Vagina (tissue), 2 donors: ENCODE measurements around the gene KIR2DL1.

Experiments used
- POLR2A ChIP-seq, 2 donors: fragments of 450-650 bp; IDR thresholded peaks; one replicate each; pipeline ENCODE4 v1.6.1; 2017; ENCODE audit warnings: antibody characterized with exemption in 2 of 2, mild to moderate bottlenecking in 2 of 2, moderate library complexity in 2 of 2
- POLR2AphosphoS5 ChIP-seq, 2 donors: sonication (generic); formaldehyde crosslinking; IDR thresholded peaks; one replicate each; pipeline ENCODE4 v1.9.0; 2017; ENCODE audit warnings: antibody characterized with exemption in 2 of 2, mild to moderate bottlenecking in 2 of 2, low read depth in 1 of 2; ENCODE audit not compliant: insufficient read depth in 1 of 2
- TF ChIP-seq, protein P1 (sequence below), 3 experiments: fragments of 450-650 bp in 2 of 3; fragments of 200-600 bp in 1 of 3; sonication (generic) in 1 of 3; IDR thresholded peaks; one replicate each; pipeline ENCODE4 v1.5.1; 2017 to 2019; ENCODE audit warnings: antibody characterized with exemption in 3 of 3, mild to moderate bottlenecking in 2 of 3, moderate library complexity in 2 of 3

DNA sequence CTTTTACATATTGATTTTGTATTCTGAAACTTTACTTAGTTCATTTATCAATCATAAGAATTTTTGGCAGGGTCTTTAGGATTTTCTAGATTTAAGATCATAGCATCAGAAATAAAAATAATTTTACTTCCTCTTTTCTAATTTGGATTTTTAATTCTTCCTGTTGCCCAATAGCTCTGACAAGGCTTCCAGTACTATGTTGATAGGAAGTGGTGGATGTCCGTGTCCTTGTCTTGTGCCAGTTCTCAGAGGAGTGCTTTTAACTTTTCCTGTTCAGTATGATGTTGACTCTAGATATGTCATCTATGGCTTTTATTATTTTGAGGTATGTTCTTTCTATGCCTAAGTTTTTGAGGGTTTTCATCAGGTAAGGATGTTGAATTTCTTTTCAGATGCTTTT lies 26.2 kb downstream of the KIR2DL1 start:
- TF ChIP-seq, protein P1, sequence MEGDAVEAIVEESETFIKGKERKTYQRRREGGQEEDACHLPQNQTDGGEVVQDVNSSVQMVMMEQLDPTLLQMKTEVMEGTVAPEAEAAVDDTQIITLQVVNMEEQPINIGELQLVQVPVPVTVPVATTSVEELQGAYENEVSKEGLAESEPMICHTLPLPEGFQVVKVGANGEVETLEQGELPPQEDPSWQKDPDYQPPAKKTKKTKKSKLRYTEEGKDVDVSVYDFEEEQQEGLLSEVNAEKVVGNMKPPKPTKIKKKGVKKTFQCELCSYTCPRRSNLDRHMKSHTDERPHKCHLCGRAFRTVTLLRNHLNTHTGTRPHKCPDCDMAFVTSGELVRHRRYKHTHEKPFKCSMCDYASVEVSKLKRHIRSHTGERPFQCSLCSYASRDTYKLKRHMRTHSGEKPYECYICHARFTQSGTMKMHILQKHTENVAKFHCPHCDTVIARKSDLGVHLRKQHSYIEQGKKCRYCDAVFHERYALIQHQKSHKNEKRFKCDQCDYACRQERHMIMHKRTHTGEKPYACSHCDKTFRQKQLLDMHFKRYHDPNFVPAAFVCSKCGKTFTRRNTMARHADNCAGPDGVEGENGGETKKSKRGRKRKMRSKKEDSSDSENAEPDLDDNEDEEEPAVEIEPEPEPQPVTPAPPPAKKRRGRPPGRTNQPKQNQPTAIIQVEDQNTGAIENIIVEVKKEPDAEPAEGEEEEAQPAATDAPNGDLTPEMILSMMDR (IDR thresholded peaks at IDR 0.05): no peak
- no peak for TF ChIP-seq POLR2A (IDR thresholded peaks at IDR 0.05)
- TF ChIP-seq POLR2AphosphoS5 (IDR thresholded peaks at IDR 0.05; ENCODE audit: insufficient read depth in 1 of 2, low read depth in 1 of 2): no peak
